SU-DHL-6 (cell line): ENCODE data around the gene KDM4B.
A peak's percentile ranks its signal among the peaks of the same experiment; 100 is the strongest.
"Not testable (repeated sequence)": the region's sequence is repeated elsewhere in the genome, so short reads cannot be mapped to it uniquely, and the experiment has no call there.

Source experiments
- H2AFZ ChIP-seq: fragments of 200-600 bp; sonication (generic); 2 replicates; pipeline ENCODE4 v1.6.1; 2014; ENCODE audit warnings: low read depth, mild to moderate bottlenecking, moderate library complexity, mixed read lengths, antibody characterized with exemption, low read length; ENCODE audit not compliant: severe bottlenecking
- H3F3A ChIP-seq: fragments of 200-600 bp; shearing (Covaris generic); 2 replicates; pipeline ENCODE4 v1.6.0; 2016; ENCODE audit warnings: antibody characterized with exemption, mild to moderate bottlenecking; ENCODE audit not compliant: insufficient read depth
- H3K27ac ChIP-seq: fragments of 200-600 bp; sonication (generic); 2 replicates; pipeline ENCODE4 v1.5.1; 2016; ENCODE audit warnings: low read depth, mild to moderate bottlenecking, low read length, moderate library complexity, mixed read lengths
- H3K27me3 ChIP-seq: fragments of 200-600 bp; sonication (generic), shearing (Covaris generic); 2 replicates; pipeline ENCODE4 v1.6.0; 2014; ENCODE audit warnings: mild to moderate bottlenecking, low read length
- H3K36me3 ChIP-seq: fragments of 200-600 bp; sonication (generic); 2 replicates; pipeline ENCODE4 v1.6.1; 2014; ENCODE audit warnings: mild to moderate bottlenecking, low read length, mixed read lengths
- H3K4me2 ChIP-seq: fragments of 300-600, 200-600 bp; shearing (Covaris generic), sonication (generic); 2 replicates; pipeline ENCODE4 v1.6.0; 2014; ENCODE audit warnings: low read length, low read depth, mild to moderate bottlenecking; ENCODE audit not compliant: poor library complexity, severe bottlenecking
- H3K4me3 ChIP-seq: fragments of 200-600 bp; sonication (generic); 2 replicates; pipeline ENCODE4 v1.5.1; 2014; ENCODE audit warnings: antibody characterized with exemption, low read length, mild to moderate bottlenecking, mixed read lengths; ENCODE audit not compliant: insufficient read depth, poor library complexity, severe bottlenecking
- H3K79me2 ChIP-seq: fragments of 200-600 bp; sonication (generic); 2 replicates; pipeline ENCODE4 v1.6.1; 2014; ENCODE audit warnings: mild to moderate bottlenecking, low read length, moderate library complexity; ENCODE audit not compliant: insufficient read depth
- H3K9ac ChIP-seq: fragments of 200-600 bp; sonication (generic); 2 replicates; pipeline ENCODE4 v1.7.0; 2014; ENCODE audit warnings: mild to moderate bottlenecking, low read length
- H3K9me2 ChIP-seq: fragments of 200-600 bp; sonication (generic); replicated peaks from 2 replicates; pipeline ENCODE4 v1.6.1; 2014; ENCODE audit warnings: low read length; ENCODE audit not compliant: insufficient read depth
- H3K9me3 ChIP-seq: fragments of 200-600 bp; sonication (generic); 2 replicates; pipeline ENCODE4 v1.6.1; 2014; ENCODE audit warnings: low read length, mixed read lengths; ENCODE audit not compliant: insufficient read depth
- H4K20me1 ChIP-seq: fragments of 200-600 bp; sonication (generic); 2 replicates; pipeline ENCODE4 v1.6.1; 2014; ENCODE audit warnings: low read depth, mild to moderate bottlenecking, antibody characterized with exemption, low read length, moderate library complexity, mixed read lengths
- CTCF ChIP-seq: fragments of 200-600 bp; sonication (generic); IDR thresholded peaks from one replicate; pipeline ENCODE4 v1.5.1; 2017; ENCODE audit warnings: antibody characterized with exemption, mild to moderate bottlenecking, low read length, moderate library complexity; ENCODE audit not compliant: insufficient read depth, poor library complexity, severe bottlenecking
- EZH2phosphoT487 ChIP-seq: fragments of 200-600 bp; sonication (generic), shearing (Covaris generic); conservative IDR thresholded peaks from 2 replicates; pipeline ENCODE4 v1.6.1; 2018; ENCODE audit warnings: mild to moderate bottlenecking, antibody characterized with exemption, low read length, moderate library complexity, mixed read lengths

The KDM4B gene

DNA sequence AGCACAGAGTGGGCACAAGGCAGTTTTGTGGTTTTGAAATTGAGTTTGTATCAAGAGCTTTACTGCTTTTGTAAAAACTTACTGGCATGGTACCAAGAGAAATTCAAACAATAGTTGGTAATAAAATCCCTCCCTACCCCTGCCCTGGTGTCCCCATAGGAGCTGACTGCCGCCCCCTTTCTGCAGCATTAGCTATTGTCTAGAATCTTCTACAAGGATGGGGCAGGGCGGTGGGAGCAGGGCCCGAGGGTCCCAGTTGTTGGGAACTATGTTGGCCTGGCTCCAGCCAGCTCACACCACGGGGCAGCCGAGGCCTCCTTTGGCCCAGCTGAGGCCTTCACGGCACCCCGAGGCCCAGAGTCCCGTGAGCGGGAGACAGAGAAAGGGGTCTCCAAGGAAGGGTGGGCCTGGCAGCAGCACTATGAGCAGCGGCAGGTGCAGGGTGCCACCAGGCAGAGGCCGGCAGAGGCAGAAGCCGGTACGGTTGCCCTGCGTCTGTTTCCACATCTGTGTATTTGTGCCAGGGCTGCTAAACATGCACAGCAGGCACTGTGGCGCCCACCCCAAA lies 57.9 kb downstream of the KDM4B start:
- H3K27me3 ChIP-seq, result no peaks in the 10 kb centered on the region
- H3K36me3 ChIP-seq, result no peaks in the 10 kb centered on the region
- no peak overlapping the region for H3K4me2 ChIP-seq
- H3K9me2 ChIP-seq, result no peaks in the 10 kb centered on the region
- H3K27ac ChIP-seq, result no peak overlapping the region
- peaks cover 18% of the 10 kb centered on the region for H3F3A ChIP-seq
- TF ChIP-seq CTCF (no peak), EZH2phosphoT487 (no peak)
- no peak overlapping the region for H3K4me3 ChIP-seq
- H4K20me1 ChIP-seq, result no peaks in the 10 kb centered on the region
- H2AFZ ChIP-seq, result no peak overlapping the region
- H3K9me3 ChIP-seq, result no peaks in the 10 kb centered on the region
- H3K79me2 ChIP-seq, result no peaks in the 10 kb centered on the region; the same call in 1 of the 2 replicates
- no peak overlapping the region for H3K9ac ChIP-seq

DNA sequence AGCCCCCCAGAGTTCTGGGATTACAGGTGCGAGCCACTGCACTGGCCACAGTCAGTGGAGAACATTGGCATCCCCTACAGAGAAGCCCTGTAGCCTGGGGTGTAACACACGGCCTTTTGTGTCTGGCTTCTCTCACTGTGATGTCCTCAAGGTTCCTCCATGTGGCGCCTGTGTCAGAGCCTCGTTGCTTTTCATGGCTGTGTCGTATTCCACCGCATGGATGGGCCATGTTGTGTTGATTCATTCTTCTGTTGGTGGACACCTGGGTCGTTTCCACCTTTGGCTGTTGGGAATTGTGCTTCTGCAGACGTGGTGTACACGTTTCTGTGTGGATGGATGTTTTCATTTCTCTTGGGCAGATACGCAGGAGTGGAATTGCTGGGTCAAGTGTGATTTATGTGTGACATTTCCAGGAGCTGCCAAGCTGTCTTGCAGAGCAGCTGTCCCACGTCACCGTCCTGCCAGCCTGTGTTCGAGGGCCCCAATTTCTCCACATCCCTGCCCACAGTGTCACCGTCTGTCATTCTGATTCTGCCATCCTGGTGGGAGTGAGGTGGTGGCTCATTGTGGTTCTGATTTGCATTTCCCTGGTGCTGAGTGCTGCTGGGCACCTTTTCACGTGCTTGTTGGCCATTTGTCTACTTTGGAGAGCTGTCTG lies 59.4 kb downstream of the KDM4B start:
- Histone ChIP-seq H2AFZ (no peak overlapping the region), H4K20me1 (no peaks in the 10 kb centered on the region), H3K79me2 (no peaks in the 10 kb centered on the region), H3K27me3 (no peaks in the 10 kb centered on the region), H3K4me2 (no peak overlapping the region), H3K9ac (no peak overlapping the region), H3K9me2 (no peaks in the 10 kb centered on the region), H3K9me3 (no peaks in the 10 kb centered on the region), H3K4me3 (no peak overlapping the region), H3K27ac (no peak overlapping the region), H3K36me3 (no peaks in the 10 kb centered on the region), H3F3A (peaks cover 18% of the 10 kb centered on the region)
- no peak for TF ChIP-seq CTCF
- no peak for TF ChIP-seq EZH2phosphoT487

GRCh38 chr19:5029596-5029995 lies 60.7 kb downstream of the KDM4B start:
- H3F3A ChIP-seq, result peaks cover 18% of the 10 kb centered on the region
- peak; percentile 55 for TF ChIP-seq CTCF
- not testable (repeated sequence) for H3K9ac ChIP-seq, H4K20me1 ChIP-seq, H3K36me3 ChIP-seq, H3K9me2 ChIP-seq, H3K4me3 ChIP-seq, H3K9me3 ChIP-seq, H3K27me3 ChIP-seq, H3K79me2 ChIP-seq, H2AFZ ChIP-seq, H3K4me2 ChIP-seq
- peak overlapping the region; percentile 73 for H3K27ac ChIP-seq
